Lung (tissue), 12 donors: ENCODE measurements around the gene SENP7. TPM values are rescaled to one million over a fixed set of nuclear protein-coding genes. Genes with fewer than 3 reads are reported as not detected.

ENCODE experiments used
- ATAC-seq: fragments of 200-7000 bp; cut with Tn5 transposase; one replicate; pipeline ENCODE4 v1.9.1; 2020; ENCODE audit warnings: moderate number of reproducible peaks; ENCODE audit not compliant: insufficient read depth, low FRiP score
- DNase-seq, 3 donors: peaks; one replicate each; pipeline ENCODE4 v3.0.0-alpha.2; 2013 to 2017
- H3K27ac ChIP-seq, 2 donors: one replicate each; pipeline ENCODE4 v1.5.1; 2013; ENCODE audit warnings: mild to moderate bottlenecking in 2 of 2, moderate library complexity in 2 of 2, control low read depth in 1 of 2, inconsistent platforms in 1 of 2, low read depth in 1 of 2, low read length in 1 of 2
- H3K27me3 ChIP-seq, 3 donors: one replicate each; pipeline ENCODE4 v1.5.1; 2013; ENCODE audit warnings: low read length in 2 of 3; ENCODE audit not compliant: control insufficient read depth in 3 of 3, insufficient read depth in 3 of 3
- H3K36me3 ChIP-seq, 4 donors: one replicate each; pipeline ENCODE4 v1.5.1; 2013; ENCODE audit warnings: low read length in 4 of 4, mild to moderate bottlenecking in 1 of 4, moderate library complexity in 1 of 4; ENCODE audit not compliant: control insufficient read depth in 4 of 4, insufficient read depth in 4 of 4
- H3K4me1 ChIP-seq, 5 donors: one replicate each; pipeline ENCODE4 v1.5.1; 2013; ENCODE audit warnings: low read length in 5 of 5, mild to moderate bottlenecking in 2 of 5, moderate library complexity in 1 of 5; ENCODE audit not compliant: control insufficient read depth in 5 of 5, insufficient read depth in 5 of 5
- H3K4me3 ChIP-seq: one replicate; pipeline ENCODE4 v1.5.1; 2013; ENCODE audit warnings: mild to moderate bottlenecking, control low read depth, moderate library complexity
- H3K9ac ChIP-seq, 2 donors: one replicate each; pipeline ENCODE4 v1.5.1; 2013; ENCODE audit warnings: low read length in 2 of 2, control low read depth in 1 of 2; ENCODE audit not compliant: insufficient read depth in 1 of 2
- H3K9me3 ChIP-seq, 4 donors: one replicate each; pipeline ENCODE4 v1.5.1; 2013; ENCODE audit warnings: low read length in 3 of 4, mild to moderate bottlenecking in 1 of 4, moderate library complexity in 1 of 4; ENCODE audit not compliant: control insufficient read depth in 4 of 4, insufficient read depth in 3 of 4
- WGBS, 2 donors: extraction: QIAGEN DNeasy Blood & Tissue Kit; methylation state at CpG; one replicate each; pipeline ENCODE4 v1.1.7; 2013; 5-methylcytosine and 5-hydroxymethylcytosine counted together
- polyA plus RNA-seq, 2 donors: library from polyadenylated mRNA; stranded (reverse); fragments of 200-250 nt; gene quantifications; one replicate each; pipeline ENCODE4 v1.2.1, GENCODE V29; 2013
- total RNA-seq, 2 donors: library from RNA; depleted of rRNA in 1 of 2; stranded (reverse); fragments of >200 nt in 1 of 2; gene quantifications; one replicate each; pipeline ENCODE4 v1.2.1, GENCODE V29; 2014 to 2021
- TF ChIP-seq, protein P1 (sequence below): IDR thresholded peaks from 2 replicates; pipeline ENCODE4 v1.5.1; 2012; ENCODE audit warnings: mild to moderate bottlenecking; ENCODE audit errors: control extremely low read depth, extremely low read depth
- donor health status: control.
- donor health status: control.
- donor health status: Bipolar disorder and iron deficiency.
- donor health status: healthy.
- donor health status: DM: yes; HTN: yes; CAD: no.

Gene SENP7
- total and polyA plus RNA-seq, 4 donors = 6.0 to 73.9 (median 11.8) TPM

DNA sequence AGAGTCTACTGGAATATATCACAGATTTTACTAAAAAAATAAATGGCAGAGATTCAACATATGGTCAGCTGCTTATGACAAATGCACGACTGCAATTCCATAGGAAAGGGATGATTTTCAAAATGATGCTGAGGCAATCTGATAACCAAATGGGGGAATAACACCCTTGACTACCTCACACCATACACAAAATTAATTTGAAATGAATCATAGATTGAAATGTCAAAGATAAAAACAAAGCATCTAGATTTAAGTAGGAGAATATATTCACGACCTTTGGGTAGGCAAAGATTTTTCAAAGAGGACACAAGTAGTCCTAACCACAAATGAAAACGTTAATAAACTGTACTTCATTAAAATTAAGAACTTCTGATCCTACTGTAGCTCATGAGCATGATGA, 11.2 kb downstream of the SENP7 start:
- no peaks in the 10 kb centered on the region for H3K9me3 ChIP-seq
- ATAC-seq (no peak), DNase-seq (no peak)
- peaks cover 0 to 10% (median 2%) of the 10 kb centered on the region in 4 donors for H3K36me3 ChIP-seq
- H3K27me3 ChIP-seq = no peaks in the 10 kb centered on the region
- no peak overlapping the region for H3K27ac ChIP-seq
- H3K4me3 ChIP-seq = no peak overlapping the region
- H3K4me1 ChIP-seq = peaks cover 0 to 3% (median 0%) of the 10 kb centered on the region in 5 donors
- 74 to 86% methylated on average over 3 of the region's 3 CpGs for WGBS, 2 donors
- no peak overlapping the region for H3K9ac ChIP-seq
- TF ChIP-seq, protein P1, sequence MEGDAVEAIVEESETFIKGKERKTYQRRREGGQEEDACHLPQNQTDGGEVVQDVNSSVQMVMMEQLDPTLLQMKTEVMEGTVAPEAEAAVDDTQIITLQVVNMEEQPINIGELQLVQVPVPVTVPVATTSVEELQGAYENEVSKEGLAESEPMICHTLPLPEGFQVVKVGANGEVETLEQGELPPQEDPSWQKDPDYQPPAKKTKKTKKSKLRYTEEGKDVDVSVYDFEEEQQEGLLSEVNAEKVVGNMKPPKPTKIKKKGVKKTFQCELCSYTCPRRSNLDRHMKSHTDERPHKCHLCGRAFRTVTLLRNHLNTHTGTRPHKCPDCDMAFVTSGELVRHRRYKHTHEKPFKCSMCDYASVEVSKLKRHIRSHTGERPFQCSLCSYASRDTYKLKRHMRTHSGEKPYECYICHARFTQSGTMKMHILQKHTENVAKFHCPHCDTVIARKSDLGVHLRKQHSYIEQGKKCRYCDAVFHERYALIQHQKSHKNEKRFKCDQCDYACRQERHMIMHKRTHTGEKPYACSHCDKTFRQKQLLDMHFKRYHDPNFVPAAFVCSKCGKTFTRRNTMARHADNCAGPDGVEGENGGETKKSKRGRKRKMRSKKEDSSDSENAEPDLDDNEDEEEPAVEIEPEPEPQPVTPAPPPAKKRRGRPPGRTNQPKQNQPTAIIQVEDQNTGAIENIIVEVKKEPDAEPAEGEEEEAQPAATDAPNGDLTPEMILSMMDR = no peak

DNA sequence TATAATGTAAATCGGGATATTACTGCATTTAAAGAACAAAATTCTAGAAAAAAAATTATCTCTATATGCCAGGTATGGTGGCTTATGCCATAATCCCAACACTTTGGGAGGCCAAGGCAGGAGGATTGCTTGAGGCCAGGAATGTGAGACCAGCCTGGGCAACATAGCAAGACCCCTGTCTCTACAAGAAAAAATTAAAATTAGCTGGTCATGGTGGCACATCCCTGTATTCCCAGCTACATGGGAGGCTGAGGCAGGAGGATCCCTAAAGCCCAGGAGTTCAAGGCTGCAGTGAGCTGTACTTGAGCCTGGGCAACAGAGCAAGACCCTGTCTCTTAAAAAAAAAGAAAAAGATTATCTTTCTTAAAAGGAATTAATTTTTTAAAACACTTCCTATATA, 12.8 kb downstream of the SENP7 start:
- WGBS, 2 donors = 100% methylated on average over 1 of the region's 1 CpG
- Histone ChIP-seq H3K36me3 (peaks cover 0 to 8% (median 2%) of the 10 kb centered on the region in 4 donors), H3K4me3 (no peak overlapping the region), H3K27me3 (no peaks in the 10 kb centered on the region), H3K27ac (no peak overlapping the region), H3K4me1 (peaks cover 0 to 3% (median 0%) of the 10 kb centered on the region in 5 donors), H3K9me3 (no peaks in the 10 kb centered on the region), H3K9ac (no peak overlapping the region)
- DNase-seq (no peak), ATAC-seq (no peak)
- TF ChIP-seq, protein P1 = no peak

DNA sequence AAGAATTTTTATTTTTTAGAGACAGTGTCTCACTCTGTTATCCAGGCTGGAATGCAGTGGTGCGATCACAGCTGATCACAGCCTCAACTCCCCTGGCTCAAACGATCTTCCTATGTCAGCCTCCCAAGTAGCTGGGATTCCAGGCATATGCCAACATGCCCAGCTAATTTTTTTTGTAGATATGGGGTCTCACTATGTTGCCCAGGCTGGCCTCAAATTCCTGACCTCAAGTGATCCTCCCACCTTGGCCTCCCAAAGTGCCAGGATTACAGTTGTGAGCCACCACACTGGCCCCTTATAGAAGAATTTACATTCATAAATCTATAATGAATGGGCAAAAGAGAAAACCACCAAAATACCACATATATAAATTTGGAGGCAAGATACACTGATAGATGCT, 15.2 kb downstream of the SENP7 start:
- 94 to 95% methylated on average over 2 of the region's 2 CpGs for WGBS, 2 donors
- Histone ChIP-seq H3K27me3 (no peaks in the 10 kb centered on the region), H3K9me3 (no peaks in the 10 kb centered on the region), H3K4me1 (peaks cover 0 to 1% (median 0%) of the 10 kb centered on the region in 5 donors), H3K9ac (no peak overlapping the region), H3K27ac (no peak overlapping the region), H3K4me3 (no peak overlapping the region), H3K36me3 (peaks cover 2 to 10% (median 3%) of the 10 kb centered on the region in 4 donors)
- TF ChIP-seq, protein P1 = no peak
- ATAC-seq (no peak), DNase-seq (no peak)

DNA sequence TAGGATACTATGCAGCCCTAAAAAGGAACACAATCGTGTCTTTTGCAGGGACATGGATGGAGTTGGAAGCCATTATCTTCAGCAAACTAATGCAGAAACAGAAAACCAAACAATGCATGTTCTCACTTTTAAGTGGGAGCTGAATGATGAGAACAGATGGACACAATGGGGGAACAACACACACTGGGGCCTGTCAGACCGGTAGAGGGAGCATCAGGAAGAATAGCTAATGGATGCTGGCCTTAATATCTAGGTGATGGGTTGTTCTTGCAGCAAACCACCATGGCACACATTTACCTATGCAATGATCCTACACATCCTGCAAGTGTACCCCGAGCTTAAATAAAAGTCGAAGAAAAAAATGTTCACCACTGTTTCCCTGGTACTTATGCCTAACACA, 17.5 kb downstream of the SENP7 start:
- ATAC-seq (no peak), DNase-seq (no peak)
- 88 to 94% methylated on average over 4 of the region's 4 CpGs for WGBS, 2 donors
- H3K4me3 ChIP-seq = no peak overlapping the region
- peaks cover 2 to 18% (median 14%) of the 10 kb centered on the region in 4 donors for H3K36me3 ChIP-seq
- H3K9me3 ChIP-seq = no peaks in the 10 kb centered on the region
- H3K4me1 ChIP-seq = peaks cover 0 to 1% (median 0%) of the 10 kb centered on the region in 5 donors
- H3K9ac ChIP-seq = no peak overlapping the region
- TF ChIP-seq, protein P1 = no peak
- no peak overlapping the region for H3K27ac ChIP-seq
- no peaks in the 10 kb centered on the region for H3K27me3 ChIP-seq
